MCF 10A (cell line): ENCODE measurements around the gene COL21A1. TPM values are rescaled to one million over a fixed set of nuclear protein-coding genes. Genes with fewer than 3 reads are reported as not detected.

Experiments used
- BruUV-seq: library from RNA; stranded (reverse); fragments of 400-500 nt; replicated peaks from 2 replicates; lab custom pipeline; 2021; lab: Mats Ljungman, UMichigan
- CTCF ChIA-PET: fragments of 300-600 bp; sonication (Branson Sonifier 250); formaldehyde crosslinking; extraction: SDS; loops from one replicate; lab custom pipeline; 2021; ENCODE audit warnings: antibody characterized with exemption, inconsistent platforms; lab: Yijun Ruan, JAX
- POLR2A ChIA-PET: fragments of 300-600, 350-650 bp; sonication (Branson Sonifier 250); formaldehyde crosslinking; extraction: SDS; loops from one replicate; lab custom pipeline; 2020; ENCODE audit warnings: antibody characterized with exemption, inconsistent platforms; lab: Yijun Ruan, JAX
- DNase-seq: peaks from one replicate; pipeline ENCODE4 v3.0.0-alpha.2; 2018; ENCODE audit not compliant: unreplicated experiment
- H3K27ac Mint-ChIP-seq: one replicate; pipeline ENCODE4 v1.8.0; 2022; ENCODE audit warnings: mild to moderate bottlenecking, low read depth, mixed read lengths; ENCODE audit not compliant: unreplicated experiment
- H3K27me3 Mint-ChIP-seq: one replicate; pipeline ENCODE4 v1.8.0; 2022; ENCODE audit warnings: mixed read lengths; ENCODE audit not compliant: insufficient read depth, unreplicated experiment
- H3K36me3 Mint-ChIP-seq: one replicate; pipeline ENCODE4 v1.8.0; 2022; ENCODE audit warnings: mild to moderate bottlenecking, moderate library complexity, mixed read lengths; ENCODE audit not compliant: insufficient read depth, unreplicated experiment
- H3K4me1 Mint-ChIP-seq: one replicate; pipeline ENCODE4 v1.8.0; 2022; ENCODE audit warnings: mixed read lengths; ENCODE audit not compliant: insufficient read depth, unreplicated experiment
- H3K4me3 Mint-ChIP-seq: one replicate; pipeline ENCODE4 v1.8.0; 2022; ENCODE audit warnings: mild to moderate bottlenecking, moderate library complexity, mixed read lengths; ENCODE audit not compliant: unreplicated experiment
- H3K9me3 Mint-ChIP-seq: one replicate; pipeline ENCODE4 v1.8.0; 2022; ENCODE audit warnings: mixed read lengths; ENCODE audit not compliant: unreplicated experiment
- CTCF ChIP-seq: fragments of 200-600 bp; IDR thresholded peaks from one replicate; pipeline ENCODE4 v1.8.0; 2022; ENCODE audit warnings: antibody characterized with exemption, mild to moderate bottlenecking; ENCODE audit not compliant: unreplicated experiment
- intact Hi-C: fragments of 100-400 bp; cut with micrococcal nuclease; formaldehyde crosslinking; loops from 2 replicates; pipeline ENCODE4 v1.14.1; 2022
- total RNA-seq: library from RNA; stranded (reverse); gene quantifications from 2 replicates; pipeline ENCODE4 v1.2.3, GENCODE V29; 2022

COL21A1 gene
- total RNA-seq, 1 experiment from 2014 or later, result 1.8 TPM

GRCh38 chr6:56115715-56116114 lies 131.7 kb downstream of the COL21A1 start:
- H3K36me3 Mint-ChIP-seq, result peaks cover 7% of the 10 kb centered on the region
- DNase-seq, result no peak
- TF ChIP-seq CTCF, result no peak
- ChIA-PET POLR2A (no interaction called here), CTCF (no interaction called here)
- H3K4me1 Mint-ChIP-seq, result no peaks in the 10 kb centered on the region
- no TSS peak for BruUV-seq
- H3K4me3 Mint-ChIP-seq, result no peak overlapping the region
- intact Hi-C loops, result no loop called here
- H3K27ac Mint-ChIP-seq, result no peak overlapping the region
- no peaks in the 10 kb centered on the region for H3K27me3 Mint-ChIP-seq
- peaks cover 13% of the 10 kb centered on the region for H3K9me3 Mint-ChIP-seq

- ChIA-PET CTCF (no interaction called here), POLR2A (no interaction called here)
- no peak for DNase-seq
- H3K27ac Mint-ChIP-seq, result no peak overlapping the region
- H3K36me3 Mint-ChIP-seq, result no peaks in the 10 kb centered on the region
- no peak overlapping the region for H3K4me3 Mint-ChIP-seq
- H3K27me3 Mint-ChIP-seq, result no peaks in the 10 kb centered on the region
- no peaks in the 10 kb centered on the region for H3K4me1 Mint-ChIP-seq
- no TSS peak for BruUV-seq
- H3K9me3 Mint-ChIP-seq, result peaks cover 7% of the 10 kb centered on the region
- TF ChIP-seq CTCF, result no peak
- intact Hi-C loops, result no loop called here
These were observed 138.2 kb downstream of the COL21A1 start for GRCh38 chr6:56109149-56109548.

GRCh38 chr6:56106231-56106630 lies 141.1 kb downstream of the COL21A1 start:
- TF ChIP-seq CTCF, result no peak
- CTCF ChIA-PET, result interaction anchor here (0.7 to 0.8 kb wide), 3 partner anchors 26 to 305 kb away, joined by 3 read pairs; no protein-coding TSS in a partner anchor
- Mint-ChIP-seq H3K36me3 (no peaks in the 10 kb centered on the region), H3K4me1 (peaks cover 2% of the 10 kb centered on the region), H3K4me3 (no peak overlapping the region), H3K9me3 (peaks cover 5% of the 10 kb centered on the region), H3K27ac (no peak overlapping the region), H3K27me3 (no peaks in the 10 kb centered on the region)
- POLR2A ChIA-PET, result interaction anchor here (0.7 to 1.1 kb wide), 2 partner anchors 74 to 1571 kb away, joined by 3 to 4 read pairs; no protein-coding TSS in a partner anchor
- BruUV-seq, result no TSS peak
- intact Hi-C loops, result no loop called here
- DNase-seq, result no peak

GRCh38 chr6:56104591-56104990 lies 142.8 kb downstream of the COL21A1 start:
- POLR2A ChIA-PET, result no interaction called here
- H3K27ac Mint-ChIP-seq, result no peak overlapping the region
- no peaks in the 10 kb centered on the region for H3K36me3 Mint-ChIP-seq
- no peak overlapping the region for H3K4me3 Mint-ChIP-seq
- peaks cover 3% of the 10 kb centered on the region for H3K9me3 Mint-ChIP-seq
- CTCF ChIA-PET, result no interaction called here
- DNase-seq, result no peak
- BruUV-seq, result no TSS peak
- H3K4me1 Mint-ChIP-seq, result peaks cover 11% of the 10 kb centered on the region
- intact Hi-C loops, result no loop called here
- H3K27me3 Mint-ChIP-seq, result no peaks in the 10 kb centered on the region
- no peak for TF ChIP-seq CTCF
